Esophagus muscularis mucosa (tissue), 3 donors: ENCODE data around the gene PIP5K1A.

Experiments
- CTCF ChIP-seq, 3 experiments: fragments of 200-600 bp in 2 of 3; fragments of 450-650 bp in 1 of 3; sonication (generic) in 2 of 3; IDR thresholded peaks; one replicate each; pipeline ENCODE4 v1.5.1; 2017 to 2019; ENCODE audit warnings: antibody characterized with exemption in 3 of 3, mild to moderate bottlenecking in 2 of 3, moderate library complexity in 1 of 3
- POLR2A ChIP-seq: fragments of 450-650 bp; IDR thresholded peaks from one replicate; pipeline ENCODE4 v1.6.1; 2017; ENCODE audit warnings: antibody characterized with exemption, moderate library complexity, mild to moderate bottlenecking, low read depth

GRCh38 chr1:151289991-151290708 is 91.8 kb downstream of the PIP5K1A start:
- no peak for TF ChIP-seq CTCF (IDR thresholded peaks at IDR 0.05)
- TF ChIP-seq POLR2A: no peak
